Hematopoietic multipotent progenitor cell treated with erythropoietin and hydrocortisone succinate and interleukin-3 and kit ligand, for 15 days (in vitro differentiated cells): ENCODE results near the gene PGM3.

Experiments
- DNase-seq: peaks from one replicate; pipeline ENCODE4 v3.0.0-alpha.2; 2015; ENCODE audit warnings: low spot score

Gene PGM3

DNA sequence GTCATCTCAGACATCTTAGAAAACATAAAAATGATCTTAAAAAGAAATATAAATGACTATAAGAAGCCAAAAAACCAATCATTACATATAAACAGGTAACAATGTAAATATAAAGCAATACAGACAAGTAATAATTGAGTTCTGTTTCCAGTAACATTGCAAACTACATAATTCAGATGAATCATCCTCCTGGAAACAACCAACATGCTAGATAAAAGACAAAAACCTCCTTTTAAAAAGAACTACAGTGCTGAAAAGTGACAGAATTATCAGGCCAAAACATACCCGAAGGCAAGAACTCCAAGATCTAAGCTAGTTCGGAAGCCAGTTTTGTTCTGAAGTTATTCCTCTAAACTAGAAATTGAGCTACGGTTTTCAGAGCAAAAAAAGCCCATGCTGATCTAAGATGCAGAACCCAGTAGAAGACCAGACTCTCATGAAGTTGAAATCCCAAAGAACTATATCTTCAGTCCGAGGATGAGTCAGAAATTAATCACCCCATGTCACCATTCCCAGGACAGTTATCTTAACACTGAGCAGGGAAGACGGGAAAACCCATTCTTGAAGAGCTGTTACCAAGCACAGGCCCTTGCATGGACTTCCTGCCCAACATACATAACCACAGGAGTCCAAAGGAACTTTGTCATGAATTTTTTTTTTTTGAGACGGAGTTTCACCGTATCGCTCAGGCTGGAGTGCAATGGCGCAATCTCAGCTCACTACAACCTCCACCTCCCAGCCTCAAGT lies 9.8 kb downstream of the PGM3 start:
- no peak for DNase-seq

GRCh38 chr6:83182114-83182513 lies 11.0 kb downstream of the PGM3 start:
- DNase-seq = no peak

- no peak for DNase-seq
Measured at GRCh38 chr6:83180426-83180950, 12.6 kb downstream of the PGM3 start.

GRCh38 chr6:83176246-83176645 lies 16.8 kb downstream of the PGM3 start:
- no peak for DNase-seq

- no peak for DNase-seq
Measured at GRCh38 chr6:83169511-83169910, 23.6 kb downstream of the PGM3 start.

- no peak for DNase-seq
Measured at GRCh38 chr6:83169106-83169505, 24.0 kb downstream of the PGM3 start.

GRCh38 chr6:83168556-83168955 lies 24.5 kb downstream of the PGM3 start:
- no peak for DNase-seq

DNA sequence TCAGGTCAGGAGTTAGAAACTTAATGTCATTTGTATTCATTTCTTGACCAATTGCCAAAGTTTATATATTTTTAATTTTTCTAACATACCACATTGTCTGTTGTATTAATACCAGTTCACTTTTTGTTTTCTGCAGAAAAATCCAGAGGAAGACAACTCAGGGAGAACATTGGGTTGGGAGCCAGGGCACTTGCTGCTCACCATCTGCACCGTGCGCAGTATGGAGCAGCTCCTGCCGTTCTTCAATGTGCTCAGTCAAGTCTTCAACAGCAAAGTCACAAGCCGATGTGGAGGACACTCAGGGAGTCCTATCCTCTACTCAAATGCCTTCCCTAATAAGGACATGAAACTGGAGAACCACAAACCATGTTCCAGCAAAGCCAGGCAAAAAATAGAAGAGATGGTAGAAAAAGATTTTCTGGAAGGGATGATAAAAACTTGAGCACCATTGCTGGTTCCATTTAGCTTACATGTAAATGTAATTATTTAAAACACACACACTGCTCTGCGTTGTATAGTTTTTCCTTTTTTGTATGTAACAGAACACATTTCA lies 25.3 kb downstream of the PGM3 start:
- DNase-seq = no peak

GRCh38 chr6:83160167-83160566 lies 32.9 kb downstream of the PGM3 start:
- DNase-seq = no peak

DNA sequence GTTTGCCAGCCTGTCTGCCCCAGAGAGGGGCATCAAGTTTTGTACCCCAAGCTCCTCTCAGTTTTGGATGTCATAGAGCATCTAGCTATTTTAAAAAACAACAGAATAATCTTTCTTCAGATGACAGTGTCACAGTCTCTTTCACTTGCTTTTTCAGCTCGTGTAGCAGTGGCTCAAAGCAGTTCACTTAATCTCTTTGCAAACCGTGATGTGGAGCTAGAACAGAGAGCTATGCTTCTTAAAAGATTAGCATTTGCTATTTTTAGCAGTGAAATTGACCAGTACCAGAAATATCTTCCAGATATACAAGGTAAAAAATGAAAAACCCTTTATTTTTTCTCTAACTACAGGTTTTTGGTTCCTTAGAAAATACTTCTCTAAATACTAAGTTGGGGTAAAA lies 37.3 kb downstream of the PGM3 start:
- DNase-seq = no peak

DNA sequence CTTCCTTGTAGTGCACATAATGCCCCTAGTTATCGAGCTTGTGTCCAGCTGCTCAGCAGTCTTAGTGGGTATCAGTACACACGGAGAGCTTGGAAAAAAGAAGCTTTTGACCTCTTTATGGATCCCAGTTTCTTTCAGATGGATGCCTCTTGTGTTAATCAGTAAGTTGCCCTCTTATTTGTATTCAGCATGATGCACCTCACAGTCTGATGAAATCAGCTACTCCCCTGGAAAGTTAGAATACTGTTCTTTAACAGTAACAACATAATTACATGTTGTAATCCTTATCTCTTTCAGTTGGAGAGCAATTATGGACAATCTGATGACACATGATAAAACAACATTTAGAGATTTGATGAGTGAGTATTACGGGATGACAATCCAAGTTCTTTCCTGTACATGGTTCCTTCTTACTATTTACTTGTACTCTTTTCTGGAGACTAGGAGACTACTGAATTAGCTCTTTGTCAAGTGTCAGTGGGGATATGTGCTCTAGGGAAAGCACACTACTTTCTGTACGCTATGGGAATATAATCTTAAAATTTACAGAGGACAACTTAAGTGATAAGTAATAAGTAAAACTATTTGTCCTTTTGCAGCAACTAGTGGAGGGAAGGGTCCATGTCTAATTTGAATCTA lies 39.1 kb downstream of the PGM3 start:
- DNase-seq = no peak

DNA sequence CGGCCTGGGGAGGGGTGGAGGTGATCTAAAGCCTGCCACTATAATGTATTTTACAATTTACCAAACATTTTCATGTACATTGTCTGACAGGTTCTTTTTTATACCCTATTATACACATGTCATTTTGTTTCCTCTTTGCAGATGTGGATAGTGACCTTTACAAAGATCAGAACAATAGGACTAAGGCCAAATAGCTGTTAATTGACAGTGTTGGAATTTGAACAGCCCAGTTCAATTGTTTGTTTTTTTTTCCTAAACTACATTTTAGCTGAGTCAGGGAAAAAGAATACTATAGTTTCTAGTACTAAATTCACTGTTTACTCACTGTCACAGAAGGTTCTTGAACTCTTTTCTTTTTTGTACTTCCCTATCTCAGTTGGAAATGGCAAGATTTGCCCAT lies 40.2 kb downstream of the PGM3 start:
- DNase-seq = no peak

DNA sequence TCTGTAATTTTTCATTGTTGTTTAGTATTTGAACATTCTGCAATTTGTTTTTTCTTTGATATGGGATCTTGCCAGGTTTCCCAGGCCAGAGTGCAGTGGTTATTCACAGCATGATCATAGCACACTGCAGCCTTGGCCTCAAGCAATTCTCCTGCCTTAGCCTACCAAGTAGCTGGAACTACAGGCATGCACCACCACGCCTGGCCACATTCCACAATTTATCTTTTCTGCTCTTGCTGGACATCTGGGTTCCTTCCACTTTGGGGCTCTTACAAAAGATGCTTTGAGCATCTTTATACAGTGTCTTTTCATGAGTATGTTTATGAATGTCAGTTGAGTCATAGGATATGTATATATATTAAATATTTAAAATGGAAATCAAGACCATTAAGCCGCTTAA lies 42.0 kb downstream of the PGM3 start:
- DNase-seq = no peak

- DNase-seq = no peak
Measured at GRCh38 chr6:83138758-83139157, 54.3 kb downstream of the PGM3 start.

DNA sequence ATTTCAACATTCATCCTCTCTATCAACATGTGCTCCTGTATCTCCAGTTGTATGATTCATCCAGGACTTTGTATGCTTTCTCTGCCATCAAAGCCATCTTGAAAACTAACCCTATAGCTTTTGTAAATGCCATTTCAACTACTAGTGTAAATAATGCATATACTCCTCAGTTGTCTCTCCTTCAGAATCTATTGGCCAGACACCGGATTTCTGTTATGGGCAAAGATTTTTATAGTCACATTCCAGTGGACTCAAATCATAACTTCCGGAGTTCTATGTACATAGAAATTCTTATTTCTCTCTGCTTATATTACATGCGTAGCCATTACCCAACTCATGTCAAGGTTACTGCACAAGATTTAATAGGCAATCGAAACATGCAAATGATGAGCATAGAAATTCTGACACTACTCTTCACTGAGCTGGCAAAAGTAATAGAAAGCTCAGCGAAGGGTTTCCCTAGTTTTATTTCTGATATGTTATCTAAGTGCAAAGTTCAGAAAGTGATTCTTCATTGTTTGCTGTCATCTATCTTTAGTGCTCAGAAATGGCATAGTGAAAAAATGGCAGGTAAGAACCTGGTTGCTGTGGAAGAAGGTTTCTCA lies 54.8 kb downstream of the PGM3 start:
- no peak for DNase-seq

DNA sequence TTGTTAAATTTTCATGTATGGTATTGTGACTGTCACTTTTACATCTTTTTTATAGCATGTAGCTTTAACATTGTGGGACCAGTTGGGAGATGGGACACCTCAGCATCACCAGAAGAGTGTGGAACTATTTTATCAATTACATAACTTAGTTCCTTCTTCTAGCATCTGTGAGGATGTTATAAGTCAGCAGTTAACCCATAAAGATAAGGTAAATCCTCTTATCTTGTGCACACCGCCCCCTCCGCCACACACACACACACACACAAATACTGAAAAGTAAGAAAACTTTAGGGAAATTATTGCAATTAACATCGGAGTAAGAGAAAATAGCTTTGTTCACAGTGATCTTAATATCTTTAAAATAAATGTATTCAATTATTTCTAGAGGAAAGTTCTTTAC lies 60.9 kb downstream of the PGM3 start:
- no peak for DNase-seq

GRCh38 chr6:83127976-83128375 lies 65.1 kb downstream of the PGM3 start:
- DNase-seq = no peak

- no peak for DNase-seq
Measured at GRCh38 chr6:83127258-83127657, 65.8 kb downstream of the PGM3 start.

GRCh38 chr6:83126807-83127206 lies 66.3 kb downstream of the PGM3 start:
- no peak for DNase-seq

GRCh38 chr6:83126223-83126622 lies 66.8 kb downstream of the PGM3 start:
- DNase-seq = no peak

- DNase-seq = no peak
Measured at GRCh38 chr6:83125425-83125824, 67.6 kb downstream of the PGM3 start.

- DNase-seq = no peak
Measured at GRCh38 chr6:83124553-83124952, 68.5 kb downstream of the PGM3 start.

DNA sequence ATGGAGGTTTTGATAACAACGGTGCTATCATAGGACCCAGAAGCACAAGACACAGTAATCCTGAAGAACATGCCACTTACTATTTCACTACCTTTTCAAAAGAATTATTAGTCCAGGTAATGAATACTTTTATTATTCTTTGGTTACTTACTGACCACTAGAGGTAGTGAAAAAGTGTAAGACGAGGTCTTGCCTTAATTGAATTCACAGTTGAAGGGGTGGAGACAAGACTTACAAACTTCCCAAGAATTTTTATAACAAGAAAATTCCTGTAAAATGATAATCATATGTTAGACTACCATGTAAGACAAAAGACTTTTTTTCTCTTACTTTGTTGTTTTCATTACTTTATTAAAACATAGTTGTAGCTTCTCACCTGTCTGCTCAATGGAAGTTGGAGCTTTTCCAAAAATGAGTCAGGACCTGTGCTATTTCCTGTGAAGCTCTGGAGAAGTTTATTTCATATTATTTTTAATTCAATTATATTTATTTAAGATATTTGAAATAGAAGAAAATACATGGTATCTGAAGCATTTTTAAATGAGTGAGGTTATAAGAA lies 73.2 kb downstream of the PGM3 start:
- DNase-seq = no peak
